ENCODE results near the gene NDUFC1.
"Not testable (repeated sequence)": the region's sequence is repeated elsewhere in the genome, so short reads cannot be mapped to it uniquely, and the experiment has no call there.

Gene NDUFC1

DNA sequence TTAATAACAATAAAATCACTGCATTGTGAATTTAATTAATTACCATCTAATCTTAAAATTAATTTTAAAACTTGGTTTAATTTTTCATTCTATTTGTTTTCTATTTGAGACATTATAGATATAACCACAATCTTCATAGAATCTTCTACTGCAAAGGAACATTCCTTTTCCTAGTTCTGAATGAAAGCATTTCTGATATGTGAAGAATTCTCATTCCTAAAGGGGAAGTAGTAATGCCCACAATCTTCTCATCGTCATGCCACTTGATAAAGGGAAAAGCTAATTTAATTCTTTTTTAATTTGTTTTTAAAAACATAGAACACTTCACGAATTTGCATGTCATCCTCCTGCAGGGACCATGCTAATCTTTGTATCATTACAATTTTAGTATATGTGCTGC lies 45.9 kb downstream of the NDUFC1 start:
- DNase-seq (ENCODE audit: low read depth): no peak
- H3K4me3 ChIP-seq (ENCODE audit: low read depth, low read length): no peak overlapping the region
- TF ChIP-seq, protein P1, sequence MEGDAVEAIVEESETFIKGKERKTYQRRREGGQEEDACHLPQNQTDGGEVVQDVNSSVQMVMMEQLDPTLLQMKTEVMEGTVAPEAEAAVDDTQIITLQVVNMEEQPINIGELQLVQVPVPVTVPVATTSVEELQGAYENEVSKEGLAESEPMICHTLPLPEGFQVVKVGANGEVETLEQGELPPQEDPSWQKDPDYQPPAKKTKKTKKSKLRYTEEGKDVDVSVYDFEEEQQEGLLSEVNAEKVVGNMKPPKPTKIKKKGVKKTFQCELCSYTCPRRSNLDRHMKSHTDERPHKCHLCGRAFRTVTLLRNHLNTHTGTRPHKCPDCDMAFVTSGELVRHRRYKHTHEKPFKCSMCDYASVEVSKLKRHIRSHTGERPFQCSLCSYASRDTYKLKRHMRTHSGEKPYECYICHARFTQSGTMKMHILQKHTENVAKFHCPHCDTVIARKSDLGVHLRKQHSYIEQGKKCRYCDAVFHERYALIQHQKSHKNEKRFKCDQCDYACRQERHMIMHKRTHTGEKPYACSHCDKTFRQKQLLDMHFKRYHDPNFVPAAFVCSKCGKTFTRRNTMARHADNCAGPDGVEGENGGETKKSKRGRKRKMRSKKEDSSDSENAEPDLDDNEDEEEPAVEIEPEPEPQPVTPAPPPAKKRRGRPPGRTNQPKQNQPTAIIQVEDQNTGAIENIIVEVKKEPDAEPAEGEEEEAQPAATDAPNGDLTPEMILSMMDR (IDR thresholded peaks at IDR 0.05; ENCODE audit: low read depth, low read length, missing control alignments): no peak
- in situ Hi-C loops (cut with HindIII; ENCODE audit: low sequenced_read_pairs): no loop called here

DNA sequence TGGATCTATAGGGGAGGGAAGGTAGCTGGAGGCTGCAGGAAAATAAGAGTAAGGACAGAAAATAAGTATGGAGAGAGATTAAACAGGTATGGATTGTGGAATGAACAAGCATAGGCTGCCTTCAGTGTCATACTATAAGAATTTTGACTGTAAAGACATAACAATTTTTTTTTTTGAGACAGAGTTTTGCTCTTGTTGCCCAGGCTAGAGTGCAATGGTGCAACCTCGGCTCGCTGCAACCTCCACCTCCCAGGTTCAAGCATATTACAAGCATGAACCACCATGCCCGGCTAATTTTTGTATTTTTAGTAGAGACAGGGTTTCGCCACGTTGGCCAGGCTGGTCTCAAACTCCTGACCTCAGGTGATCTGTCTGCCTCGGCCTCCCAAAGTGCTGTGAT lies 46.7 kb downstream of the NDUFC1 start:
- in situ Hi-C loops (cut with HindIII; ENCODE audit: low sequenced_read_pairs); H3K4me3 ChIP-seq (ENCODE audit: low read depth, low read length); DNase-seq (ENCODE audit: low read depth): not testable (repeated sequence)

DNA sequence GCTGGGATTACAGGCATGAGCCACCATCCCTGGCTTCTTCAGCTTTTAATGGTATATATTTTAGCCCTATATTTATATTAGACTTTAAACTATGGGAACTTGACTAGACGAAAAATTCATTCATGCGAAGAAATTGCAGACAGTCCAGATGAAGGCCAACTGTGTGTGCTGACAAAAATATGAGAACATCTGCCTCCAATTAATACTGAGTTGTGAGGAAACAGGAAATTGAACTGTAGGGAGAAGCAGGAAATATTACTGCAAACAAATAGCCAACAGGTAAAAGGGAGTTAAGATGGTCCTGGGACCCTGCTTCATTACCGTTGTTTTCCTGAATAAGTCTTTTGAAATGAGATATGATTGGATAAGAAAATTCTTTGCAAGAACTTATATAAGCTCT lies 48.6 kb downstream of the NDUFC1 start:
- H3K4me3 ChIP-seq (ENCODE audit: low read depth, low read length): no peak overlapping the region
- TF ChIP-seq, protein P1 (IDR thresholded peaks at IDR 0.05; ENCODE audit: low read depth, low read length, missing control alignments): no peak
- DNase-seq (ENCODE audit: low read depth): no peak
- in situ Hi-C loops (cut with HindIII; ENCODE audit: low sequenced_read_pairs): no loop called here

- TF ChIP-seq, protein P1 (IDR thresholded peaks at IDR 0.05; ENCODE audit: low read depth, low read length, missing control alignments): no peak
- in situ Hi-C loops (cut with HindIII; ENCODE audit: low sequenced_read_pairs): no loop called here
- H3K4me3 ChIP-seq (ENCODE audit: low read depth, low read length): no peak overlapping the region
- no peak for DNase-seq (ENCODE audit: low read depth)
Measured at GRCh38 chr4:139253046-139253445, 49.2 kb downstream of the NDUFC1 start.

DNA sequence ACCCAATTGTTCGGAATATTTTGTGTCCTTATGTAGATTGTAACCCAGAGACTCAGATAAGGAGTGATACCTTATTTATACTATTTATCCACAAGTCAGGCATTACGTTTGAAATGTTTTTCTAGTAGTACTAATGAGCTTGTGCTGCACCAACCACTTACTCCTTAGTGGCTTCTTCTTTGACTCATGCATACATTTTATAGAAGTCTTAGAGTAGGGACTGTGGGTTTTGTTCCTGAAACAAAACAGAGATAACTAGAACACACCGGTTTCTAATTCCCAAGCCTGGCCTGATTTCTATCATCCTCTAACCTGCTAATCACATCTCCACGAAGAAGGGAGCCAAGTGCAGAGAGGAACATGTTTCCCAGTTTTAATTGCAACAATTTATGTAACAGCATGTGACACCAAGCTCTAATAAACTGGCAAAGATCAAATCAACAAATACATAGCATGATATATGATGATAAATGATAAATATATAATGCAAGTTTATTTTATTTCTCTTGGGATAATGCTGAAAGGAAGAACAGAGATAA lies 54.5 kb downstream of the NDUFC1 start:
- in situ Hi-C loops (cut with HindIII; ENCODE audit: low sequenced_read_pairs): no loop called here
- no peak overlapping the region for H3K4me3 ChIP-seq (ENCODE audit: low read depth, low read length)
- TF ChIP-seq, protein P1 (IDR thresholded peaks at IDR 0.05; ENCODE audit: low read depth, low read length, missing control alignments): no peak
- no peak for DNase-seq (ENCODE audit: low read depth)

- TF ChIP-seq, protein P1 (IDR thresholded peaks at IDR 0.05; ENCODE audit: low read depth, low read length, missing control alignments): no peak
- DNase-seq (ENCODE audit: low read depth): no peak
- in situ Hi-C loops (cut with HindIII; ENCODE audit: low sequenced_read_pairs): no loop called here
- H3K4me3 ChIP-seq (ENCODE audit: low read depth, low read length): no peak overlapping the region
Measured at GRCh38 chr4:139247241-139247640, 55.0 kb downstream of the NDUFC1 start.

DNA sequence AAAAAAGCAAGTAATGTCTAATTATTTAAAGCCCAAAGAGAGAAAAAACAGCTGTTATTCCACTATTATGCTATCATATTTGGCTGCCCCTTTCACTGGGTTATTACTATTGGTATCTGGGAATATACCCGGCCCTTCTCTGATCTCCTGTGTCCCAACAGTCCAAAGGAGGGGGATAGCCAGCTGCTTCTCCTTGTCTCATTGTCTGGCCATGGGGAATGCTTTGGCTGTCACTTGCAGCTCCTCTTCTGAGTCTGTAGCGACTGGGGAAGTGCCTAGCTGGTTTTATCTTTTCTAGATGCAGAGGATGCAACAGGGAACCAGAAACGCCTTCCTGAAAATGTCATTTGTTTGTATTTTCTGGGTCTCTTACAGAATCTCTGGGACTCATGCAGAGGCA lies 56.1 kb downstream of the NDUFC1 start:
- no peak overlapping the region for H3K4me3 ChIP-seq (ENCODE audit: low read depth, low read length)
- TF ChIP-seq, protein P1 (IDR thresholded peaks at IDR 0.05; ENCODE audit: low read depth, low read length, missing control alignments): no peak
- in situ Hi-C loops (cut with HindIII; ENCODE audit: low sequenced_read_pairs): no loop called here
- no peak for DNase-seq (ENCODE audit: low read depth)
